Erythroblast (primary cell): ENCODE data around the gene KATNIP.

Source experiments
- GATA1 ChIP-seq: IDR thresholded peaks from 2 replicates; pipeline ENCODE4 v1.6.1; 2011; ENCODE audit warnings: low read depth, mild to moderate bottlenecking, control low read depth, low read length, moderate library complexity
- POLR2A ChIP-seq: IDR thresholded peaks from 2 replicates; pipeline ENCODE4 v1.6.1; 2011; ENCODE audit warnings: mild to moderate bottlenecking, low read length

DNA sequence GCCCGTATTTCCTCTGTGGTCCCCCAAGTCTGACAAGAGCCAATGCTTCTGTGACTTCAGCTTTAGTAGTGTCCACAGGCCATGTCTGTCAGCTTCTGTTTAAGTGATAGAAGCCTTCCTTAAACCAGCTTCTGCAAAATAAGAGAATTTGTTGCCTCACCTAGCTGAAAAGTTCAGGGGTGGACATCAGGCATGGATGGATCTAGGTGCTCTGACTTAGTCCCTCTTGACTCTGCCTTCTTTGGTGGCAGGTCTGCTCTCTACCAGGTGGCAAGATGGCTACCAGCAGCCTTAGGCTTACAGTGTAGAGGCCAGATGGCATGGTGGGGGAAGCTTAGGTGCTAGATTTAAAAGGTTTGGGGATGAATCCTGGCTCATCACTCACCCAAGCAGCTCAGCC is 33.7 kb downstream of the KATNIP start:
- no peak for TF ChIP-seq POLR2A
- TF ChIP-seq GATA1 = no peak
